ENCODE data around the gene ZDHHC14. TPM values are rescaled to one million over a fixed set of nuclear protein-coding genes. Genes with fewer than 3 reads are reported as not detected.

Gene ZDHHC14
- total RNA-seq, 1 experiment from 2014 or later, result 1.7 TPM

DNA sequence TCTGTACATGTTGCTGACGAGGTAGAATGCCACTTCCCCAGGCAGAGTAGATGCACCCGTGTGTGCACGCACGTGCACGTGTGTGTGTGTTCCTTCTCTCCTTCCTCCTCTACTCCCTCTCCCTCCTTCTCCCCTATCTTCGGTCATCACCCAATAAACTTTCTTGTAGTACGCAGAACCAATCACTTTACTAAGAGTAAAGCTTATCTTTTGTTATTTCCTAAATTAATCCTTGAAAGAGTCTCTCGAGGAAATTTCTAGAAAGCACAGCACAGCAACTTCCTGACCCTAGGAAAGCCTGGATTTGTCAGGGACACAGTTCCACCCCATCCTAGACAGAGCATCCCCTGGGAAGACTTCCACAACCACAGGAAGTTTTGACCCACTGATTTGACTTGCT is 166.1 kb downstream of the ZDHHC14 start:
- Histone ChIP-seq H3K56ac (ENCODE audit: insufficient read length, low read depth, low read length) (no peak overlapping the region), H4K5ac (ENCODE audit: insufficient read length, low read depth, low read length) (no peak overlapping the region), H4K91ac (ENCODE audit: insufficient read length, low read depth, low read length) (no peak overlapping the region), H2AK5ac (ENCODE audit: insufficient read length, low read length) (no peak overlapping the region), H3K4me1 (ENCODE audit: insufficient read depth, low read length) (peaks cover 7% of the 10 kb centered on the region; the same call in 1 of the 2 replicates), H3K23me2 (ENCODE audit: insufficient read length, low read depth, low read length, poor library complexity, severe bottlenecking) (no peaks in the 10 kb centered on the region), H2BK15ac (ENCODE audit: low read depth, low read length) (no peak overlapping the region), H2BK5ac (ENCODE audit: insufficient read length, low read length) (no peak overlapping the region), H3K27ac (ENCODE audit: insufficient read length, low read depth, low read length) (no peak overlapping the region), H3K18ac (ENCODE audit: insufficient read length, low read depth, low read length) (no peak overlapping the region), H3K4me2 (ENCODE audit: insufficient read depth, insufficient read length, low read length) (no peak overlapping the region), H3T11ph (ENCODE audit: low read length) (no peak overlapping the region), H2AFZ (ENCODE audit: low read length) (no peak overlapping the region), H3K9ac (ENCODE audit: extremely low read depth, insufficient read length, low read length) (no peak overlapping the region), H3K4ac (ENCODE audit: low read depth, low read length) (no peak overlapping the region), H4K8ac (replicated peaks; ENCODE audit: insufficient read length, low read depth, low read length) (no peak overlapping the region), H3K79me1 (ENCODE audit: insufficient read depth, low read depth, low read length, poor library complexity, severe bottlenecking) (no peaks in the 10 kb centered on the region), H3K14ac (ENCODE audit: insufficient read depth, low read length) (no peak overlapping the region), H2BK20ac (ENCODE audit: low read depth, low read length, poor library complexity, severe bottlenecking) (no peak overlapping the region), H2BK12ac (ENCODE audit: insufficient read length, low read depth, low read length) (no peak overlapping the region), H3K23ac (ENCODE audit: insufficient read length, low read depth, low read length) (no peak overlapping the region), H3K79me2 (ENCODE audit: insufficient read depth, low read length) (no peaks in the 10 kb centered on the region), H3K27me3 (ENCODE audit: insufficient read depth, low read length) (no peaks in the 10 kb centered on the region; the same call in 1 of the 2 replicates), H3K9me3 (ENCODE audit: control insufficient read depth, low read depth, low read length) (no peaks in the 10 kb centered on the region), H2BK120ac (ENCODE audit: low read depth, low read length, poor library complexity, severe bottlenecking) (no peak overlapping the region), H4K20me1 (ENCODE audit: control insufficient read depth, insufficient read depth, insufficient read length) (no peaks in the 10 kb centered on the region)
- WGBS (ENCODE audit: extremely low coverage, insufficient read length, low lambda C conversion rate), result no CpG with 5 or more reads among the region's 8 CpGs
- H3K4me1 Mint-ChIP-seq, result peaks cover 32 to 33% of the 10 kb centered on the region in 2 experiments
- H3K27ac Mint-ChIP-seq, result no peak overlapping the region
- DNase-seq, result no peak
- H3K9me3 Mint-ChIP-seq, result peaks cover 0 to 6% of the 10 kb centered on the region in 2 experiments; a peak in 3 of 5 replicates
- H3K36me3 Mint-ChIP-seq (ENCODE audit: insufficient read depth in 1 of 3, low read depth in 3 of 3), result peaks cover 7 to 15% (median 15%) of the 10 kb centered on the region in 3 experiments; a peak in 6 of 7 replicates
- TF ChIP-seq, protein P1, sequence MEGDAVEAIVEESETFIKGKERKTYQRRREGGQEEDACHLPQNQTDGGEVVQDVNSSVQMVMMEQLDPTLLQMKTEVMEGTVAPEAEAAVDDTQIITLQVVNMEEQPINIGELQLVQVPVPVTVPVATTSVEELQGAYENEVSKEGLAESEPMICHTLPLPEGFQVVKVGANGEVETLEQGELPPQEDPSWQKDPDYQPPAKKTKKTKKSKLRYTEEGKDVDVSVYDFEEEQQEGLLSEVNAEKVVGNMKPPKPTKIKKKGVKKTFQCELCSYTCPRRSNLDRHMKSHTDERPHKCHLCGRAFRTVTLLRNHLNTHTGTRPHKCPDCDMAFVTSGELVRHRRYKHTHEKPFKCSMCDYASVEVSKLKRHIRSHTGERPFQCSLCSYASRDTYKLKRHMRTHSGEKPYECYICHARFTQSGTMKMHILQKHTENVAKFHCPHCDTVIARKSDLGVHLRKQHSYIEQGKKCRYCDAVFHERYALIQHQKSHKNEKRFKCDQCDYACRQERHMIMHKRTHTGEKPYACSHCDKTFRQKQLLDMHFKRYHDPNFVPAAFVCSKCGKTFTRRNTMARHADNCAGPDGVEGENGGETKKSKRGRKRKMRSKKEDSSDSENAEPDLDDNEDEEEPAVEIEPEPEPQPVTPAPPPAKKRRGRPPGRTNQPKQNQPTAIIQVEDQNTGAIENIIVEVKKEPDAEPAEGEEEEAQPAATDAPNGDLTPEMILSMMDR (conservative IDR thresholded peaks at IDR 0.05), result no peak
- H3K27me3 Mint-ChIP-seq (ENCODE audit: low read depth), result peaks cover 45% of the 10 kb centered on the region
- no peak overlapping the region for H3K4me3 Mint-ChIP-seq

Data from H9 (cell line).